K562 (cell line): ENCODE data around the gene ANKRD23. TPM values are rescaled to one million over a fixed set of nuclear protein-coding genes. Genes with fewer than 3 reads are reported as not detected.

Experiments used
- ATAC-seq: fragments of 200-7000 bp; cut with Tn5 transposase; 3 replicates; pipeline ENCODE4 v1.9.1; 2020; ENCODE audit warnings: moderate library complexity
- BruUV-seq: library from RNA; stranded (reverse); fragments of 400-500 nt; replicated peaks from 2 replicates; lab custom pipeline; 2021; lab: Mats Ljungman, UMichigan
- CTCF ChIA-PET: fragments of 300-600 bp; formaldehyde crosslinking; extraction: SDS; loops from one replicate; lab custom pipeline; 2021; ENCODE audit warnings: low intra/inter-chr PET ratio; lab: Yijun Ruan, JAX
- POLR2A ChIA-PET: fragments of 300-600, 350-650 bp; sonication (Branson Sonifier 250); formaldehyde crosslinking; extraction: SDS; loops from one replicate; lab custom pipeline; 2021; ENCODE audit warnings: antibody characterized with exemption, inconsistent platforms; lab: Yijun Ruan, JAX
- DNase-seq, 4 experiments: peaks; one replicate each; pipeline versions ENCODE4 v3.0.0 to v3.0.0-alpha.2; 2011 to 2018; ENCODE audit warnings: low spot score in 3 of 4, mixed read lengths in 3 of 4; ENCODE audit errors: extremely low read depth in 1 of 4
- FAIRE-seq: peaks from 2 replicates; lab custom pipeline; 2011; peaks lifted over from hg19 to GRCh38; lab: Jason Lieb, UNC
- H2AFZ ChIP-seq: 2 replicates; pipeline ENCODE4 v1.6.0; 2011; ENCODE audit warnings: low read depth, low read length, control low read depth, inconsistent platforms
- H3K27ac ChIP-seq: fragments of 200-600 bp; 3 replicates; pipeline ENCODE4 v1.8.0; 2011; ENCODE audit warnings: low read depth, mild to moderate bottlenecking, control low read depth, inconsistent platforms, low read length, moderate library complexity, mixed read lengths; ENCODE audit errors: extremely low read depth
- H3K27me3 ChIP-seq, 2 experiments: fragments of 300-600 bp in 1 of 2; 2 replicates in 1 of 2; 3 replicates in 1 of 2; pipeline versions ENCODE4 v1.6.0 to v1.8.0; 2011; ENCODE audit warnings: inconsistent platforms in 2 of 2, low read length in 2 of 2, mild to moderate bottlenecking in 1 of 2, mixed read lengths in 1 of 2, moderate library complexity in 1 of 2; ENCODE audit not compliant: control insufficient read depth in 2 of 2, insufficient read depth in 2 of 2
- H3K36me3 ChIP-seq: fragments of 300-600 bp; 3 replicates; pipeline ENCODE4 v1.8.0; 2011; ENCODE audit warnings: mild to moderate bottlenecking, low read length, inconsistent platforms; ENCODE audit not compliant: control insufficient read depth, insufficient read depth
- H3K4me1 ChIP-seq, 2 experiments: fragments of 200-600 bp in 1 of 2; replicated peaks in 1 of 2; 2 replicates in 1 of 2; 3 replicates in 1 of 2; pipeline versions ENCODE4 v1.5.1 to v1.8.0; 2011; ENCODE audit warnings: inconsistent platforms in 2 of 2, low read length in 2 of 2, mild to moderate bottlenecking in 1 of 2, mixed read lengths in 1 of 2, moderate library complexity in 1 of 2; ENCODE audit not compliant: control insufficient read depth in 2 of 2, insufficient read depth in 2 of 2
- H3K4me2 ChIP-seq: 2 replicates; pipeline ENCODE4 v1.6.1; 2011; ENCODE audit warnings: low read length, control low read depth, inconsistent platforms, mixed read lengths; ENCODE audit not compliant: insufficient read depth
- H3K4me3 ChIP-seq: fragments of 200-600 bp; sonication (generic), shearing (Covaris generic); 2 replicates; pipeline ENCODE4 v1.5.1; 2016; ENCODE audit warnings: control low read depth, inconsistent platforms
- H3K79me2 ChIP-seq: fragments of 200-600 bp; 3 replicates; pipeline ENCODE4 v1.8.0; 2011; ENCODE audit warnings: low read length, inconsistent platforms; ENCODE audit not compliant: control insufficient read depth, insufficient read depth
- H3K9ac ChIP-seq, 2 experiments: 2 replicates each; pipeline versions ENCODE4 v1.6.0 to v1.6.1; 2011; ENCODE audit warnings: low read depth in 2 of 2, low read length in 2 of 2, control low read depth in 1 of 2, inconsistent platforms in 1 of 2, mild to moderate bottlenecking in 1 of 2, mixed read lengths in 1 of 2; ENCODE audit not compliant: insufficient read depth in 1 of 2
- H3K9me1 ChIP-seq: one replicate; pipeline ENCODE4 v1.6.0; 2011; ENCODE audit warnings: inconsistent platforms, mild to moderate bottlenecking, low read length, moderate library complexity; ENCODE audit not compliant: control insufficient read depth, insufficient read depth
- H3K9me3 ChIP-seq: replicated peaks from 2 replicates; pipeline ENCODE4 v1.5.1; 2011; ENCODE audit warnings: low read depth, low read length, inconsistent platforms; ENCODE audit not compliant: control insufficient read depth, insufficient read depth
- H4K20me1 ChIP-seq: replicated peaks from 2 replicates; pipeline ENCODE4 v1.6.1; 2011; ENCODE audit warnings: low read length, inconsistent platforms, mixed read lengths; ENCODE audit not compliant: control insufficient read depth, insufficient read depth
- CBX1 ChIP-seq: sonication (generic); IDR thresholded peaks from 2 replicates; pipeline ENCODE4 v1.6.1; 2016; ENCODE audit warnings: antibody characterized with exemption, low read depth, mild to moderate bottlenecking
- CEBPG ChIP-seq, 3 experiments: fragments of 200-800 bp in 1 of 3; sonication (Bioruptor generic) in 1 of 3; sonication (generic) in 1 of 3; formaldehyde crosslinking in 1 of 3; IDR thresholded peaks in 2 of 3; conservative IDR thresholded peaks in 1 of 3; 2 replicates each; pipeline versions ENCODE4 v1.6.1 to v1.8.0; 2016 to 2022; ENCODE audit warnings: missing compliant biosample characterization in 2 of 3, missing genetic modification characterization in 2 of 3, mild to moderate bottlenecking in 1 of 3, missing genetic modification reagents in 1 of 3
- CREB1 ChIP-seq, 2 experiments: sonication (generic) in 1 of 2; formaldehyde crosslinking in 1 of 2; IDR thresholded peaks; 2 replicates each; pipeline versions ENCODE4 v1.6.1 to v1.8.0; 2012 to 2022; ENCODE audit warnings: inconsistent platforms in 1 of 2, mild to moderate bottlenecking in 1 of 2, missing genetic modification reagents in 1 of 2, moderate library complexity in 1 of 2
- ELF1 ChIP-seq: fragments of 200-800 bp; sonication (Bioruptor generic); IDR thresholded peaks from 2 replicates; pipeline ENCODE4 v1.6.1; 2016; ENCODE audit warnings: missing genetic modification characterization, missing compliant biosample characterization
- GTF2E2 ChIP-seq: fragments of 200-800 bp; sonication (Bioruptor generic); IDR thresholded peaks from 2 replicates; pipeline ENCODE4 v1.6.1; 2016; ENCODE audit warnings: missing genetic modification characterization, missing compliant biosample characterization
- NCOA2 ChIP-seq, 2 experiments: fragments of 450-650 bp; IDR thresholded peaks; 2 replicates each; pipeline ENCODE4 v1.6.1; 2018; ENCODE audit warnings: mild to moderate bottlenecking in 2 of 2, moderate library complexity in 1 of 2; ENCODE audit not compliant: partially characterized antibody in 2 of 2
- POLR2A ChIP-seq: fragments of 450-650 bp; conservative IDR thresholded peaks from 2 replicates; pipeline ENCODE4 v1.6.1; 2016
- TEAD2 ChIP-seq: fragments of 450-650 bp; IDR thresholded peaks from 2 replicates; pipeline ENCODE4 v1.6.1; 2016; ENCODE audit warnings: missing genetic modification characterization, control low read depth, missing compliant biosample characterization
- WGBS: fragments of 100-300 bp; shearing (Covaris generic); methylation state at CpG from one replicate; pipeline ENCODE4 v1.1.6; 2016; ENCODE audit warnings: low coverage, mixed read lengths; ENCODE audit not compliant: insufficient coverage; ENCODE audit errors: missing lambda C conversion rate; 5-methylcytosine and 5-hydroxymethylcytosine counted together
- in situ Hi-C: fragments of 300-500 bp; cut with MboI; formaldehyde crosslinking; loops from 4 replicates; pipeline ENCODE4 v1.15.0; 2018; ENCODE audit warnings: inconsistent platforms, mixed read lengths
- intact Hi-C: fragments of 100-400 bp; cut with micrococcal nuclease; formaldehyde crosslinking; loops from 2 replicates; pipeline ENCODE4 v1.14.2; 2022
- polyA plus RNA-seq, 8 experiments: library from polyadenylated mRNA; depleted of rRNA in 4 of 8; stranded (reverse) in 5 of 8; unstranded in 3 of 8; fragments of >200 nt; fragmentation: Nextera tagmentation in 2 of 8; fragmentation: Illumina TruSeq in 1 of 8; extraction: Ambion mirVana in 2 of 8; extraction: Trizol in 1 of 8; gene quantifications; 2 replicates each; pipeline versions ENCODE4 v1.2.1 to v1.2.3, GENCODE V29; 2011 to 2014; ENCODE audit warnings: inconsistent platforms in 1 of 8, missing spikeins in 1 of 8
- total RNA-seq, 7 experiments: library from RNA; depleted of rRNA in 6 of 7; stranded (reverse); fragments of >200 nt in 6 of 7; fragmentation: Illumina TruSeq in 2 of 7; extraction: Trizol in 2 of 7; gene quantifications; 2 replicates each; pipeline versions ENCODE4 v1.2.1 to v1.2.3, GENCODE V29; 2011 to 2021; ENCODE audit warnings: low replicate concordance in 1 of 7
- TF ChIP-seq, protein P1 (sequence below): sonication (generic); formaldehyde crosslinking; IDR thresholded peaks from 2 replicates; pipeline ENCODE4 v1.8.0; 2023; ENCODE audit warnings: mild to moderate bottlenecking, missing genetic modification reagents
- TF ChIP-seq, protein P2 (sequence below): fragments of 250-450 bp; sonication (Bioruptor Pico); IDR thresholded peaks from 2 replicates; pipeline ENCODE4 v1.4.0; 2020; ENCODE audit warnings: mild to moderate bottlenecking, moderate library complexity
- TF ChIP-seq, protein P3 (sequence below): fragments of 450-650 bp; IDR thresholded peaks from 2 replicates; pipeline ENCODE4 v1.6.1; 2016; ENCODE audit warnings: missing biosample characterization, missing genetic modification characterization

Gene ANKRD23
- total and polyA plus RNA-seq, 9 of the 15 experiments (the other 6 are each of a cell fraction or from before 2014, with no cell fraction given), result 0.32 to 4.8 (median 2.8) TPM

DNA sequence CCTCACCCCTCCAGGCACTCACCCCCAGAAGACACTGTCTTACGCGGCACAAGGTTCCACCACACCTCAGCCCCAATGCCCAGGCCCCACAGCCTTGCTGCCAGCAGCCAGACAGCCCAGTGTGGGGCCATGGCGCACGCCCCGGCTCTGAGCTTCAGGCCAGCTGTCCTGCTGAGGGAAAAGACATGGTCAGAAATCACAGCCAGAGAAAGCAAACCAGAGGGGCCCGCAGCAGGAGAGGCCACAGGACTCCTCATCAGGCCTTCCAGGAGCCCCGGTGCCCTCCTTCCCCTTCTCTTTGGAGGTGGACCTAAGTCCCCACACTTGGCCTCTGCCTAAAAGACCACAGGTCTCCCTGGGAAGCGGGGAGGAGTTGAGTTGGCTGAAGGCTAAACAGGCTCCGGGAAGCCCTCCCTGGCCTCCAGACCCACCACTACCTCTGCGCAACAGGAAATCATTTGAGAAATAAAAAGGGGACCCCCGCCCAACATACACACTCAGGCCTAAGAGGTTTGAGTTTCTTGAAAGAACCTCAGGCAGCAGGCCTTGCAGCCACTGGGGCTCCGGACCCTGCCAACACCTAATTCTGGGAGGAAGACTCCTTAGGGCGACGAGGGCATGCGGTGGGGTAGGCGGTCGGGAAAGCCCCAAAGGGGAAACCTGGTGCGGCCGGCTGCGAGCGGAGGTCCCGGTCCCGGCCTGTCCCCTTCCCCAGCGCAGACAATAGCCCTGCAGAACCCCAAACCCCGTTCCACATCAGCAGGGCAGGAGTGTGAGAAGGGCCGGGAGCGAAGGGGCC lies 24.1 kb upstream of the ANKRD23 start:
- ATAC-seq (no peak), DNase-seq (no peak), FAIRE-seq (no peak)
- in situ Hi-C loops (loop anchor here (25.0 kb wide), 1 partner anchor 244 kb away; the partner anchor contains the start of gene ANKRD36), intact Hi-C loops (no loop called here)
- Histone ChIP-seq H3K27me3 (no peaks in the 10 kb centered on the region), H3K36me3 (peaks cover 57% of the 10 kb centered on the region), H4K20me1 (peaks cover 16% of the 10 kb centered on the region; the same call in 1 of the 2 replicates), H3K9me3 (no peaks in the 10 kb centered on the region), H3K27ac (peak overlapping the region; percentile 95), H3K9ac (peak overlapping the region; percentile 90 to 100), H3K4me3 (peak overlapping the region; percentile 97), H3K4me1 (peaks cover 20 to 84% of the 10 kb centered on the region in 2 experiments), H3K4me2 (peak overlapping the region; percentile 93), H2AFZ (no peak overlapping the region), H3K79me2 (peaks cover 89% of the 10 kb centered on the region), H3K9me1 (peaks cover 8% of the 10 kb centered on the region)
- BruUV-seq, result no TSS peak
- CTCF ChIA-PET, result interaction anchor here (0.7 to 1.0 kb wide), 2 partner anchors 82 to 84 kb away, joined by 3 read pairs; no protein-coding TSS in a partner anchor
- POLR2A ChIA-PET, result interaction anchor here (0.5 to 2.7 kb wide), 9 partner anchors 10 to 93 kb away, joined by 3 to 20 read pairs (median 4); partner anchors contain the start of gene ANKRD39
- WGBS, result 5% methylated on average over 26 of the region's 27 CpGs
- TF ChIP-seq, protein P1, sequence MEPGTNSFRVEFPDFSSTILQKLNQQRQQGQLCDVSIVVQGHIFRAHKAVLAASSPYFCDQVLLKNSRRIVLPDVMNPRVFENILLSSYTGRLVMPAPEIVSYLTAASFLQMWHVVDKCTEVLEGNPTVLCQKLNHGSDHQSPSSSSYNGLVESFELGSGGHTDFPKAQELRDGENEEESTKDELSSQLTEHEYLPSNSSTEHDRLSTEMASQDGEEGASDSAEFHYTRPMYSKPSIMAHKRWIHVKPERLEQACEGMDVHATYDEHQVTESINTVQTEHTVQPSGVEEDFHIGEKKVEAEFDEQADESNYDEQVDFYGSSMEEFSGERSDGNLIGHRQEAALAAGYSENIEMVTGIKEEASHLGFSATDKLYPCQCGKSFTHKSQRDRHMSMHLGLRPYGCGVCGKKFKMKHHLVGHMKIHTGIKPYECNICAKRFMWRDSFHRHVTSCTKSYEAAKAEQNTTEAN (CRISPR knock-in tag), result peak; percentile 40; the same call in 1 of the 2 replicates
- TF ChIP-seq NCOA2 (IDR thresholded peaks at IDR 0.05; ENCODE audit: partially characterized antibody in 2 of 2), result no peak
- peak; percentile 44; the same call in 1 of the 2 replicates for TF ChIP-seq POLR2A
- TF ChIP-seq, protein P2, sequence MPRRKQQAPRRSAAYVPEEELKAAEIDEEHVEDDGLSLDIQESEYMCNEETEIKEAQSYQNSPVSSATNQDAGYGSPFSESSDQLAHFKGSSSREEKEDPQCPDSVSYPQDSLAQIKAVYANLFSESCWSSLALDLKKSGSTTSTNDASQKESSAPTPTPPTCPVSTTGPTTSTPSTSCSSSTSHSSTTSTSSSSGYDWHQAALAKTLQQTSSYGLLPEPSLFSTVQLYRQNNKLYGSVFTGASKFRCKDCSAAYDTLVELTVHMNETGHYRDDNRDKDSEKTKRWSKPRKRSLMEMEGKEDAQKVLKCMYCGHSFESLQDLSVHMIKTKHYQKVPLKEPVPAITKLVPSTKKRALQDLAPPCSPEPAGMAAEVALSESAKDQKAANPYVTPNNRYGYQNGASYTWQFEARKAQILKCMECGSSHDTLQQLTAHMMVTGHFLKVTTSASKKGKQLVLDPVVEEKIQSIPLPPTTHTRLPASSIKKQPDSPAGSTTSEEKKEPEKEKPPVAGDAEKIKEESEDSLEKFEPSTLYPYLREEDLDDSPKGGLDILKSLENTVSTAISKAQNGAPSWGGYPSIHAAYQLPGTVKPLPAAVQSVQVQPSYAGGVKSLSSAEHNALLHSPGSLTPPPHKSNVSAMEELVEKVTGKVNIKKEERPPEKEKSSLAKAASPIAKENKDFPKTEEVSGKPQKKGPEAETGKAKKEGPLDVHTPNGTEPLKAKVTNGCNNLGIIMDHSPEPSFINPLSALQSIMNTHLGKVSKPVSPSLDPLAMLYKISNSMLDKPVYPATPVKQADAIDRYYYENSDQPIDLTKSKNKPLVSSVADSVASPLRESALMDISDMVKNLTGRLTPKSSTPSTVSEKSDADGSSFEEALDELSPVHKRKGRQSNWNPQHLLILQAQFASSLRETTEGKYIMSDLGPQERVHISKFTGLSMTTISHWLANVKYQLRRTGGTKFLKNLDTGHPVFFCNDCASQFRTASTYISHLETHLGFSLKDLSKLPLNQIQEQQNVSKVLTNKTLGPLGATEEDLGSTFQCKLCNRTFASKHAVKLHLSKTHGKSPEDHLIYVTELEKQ, result no peak
- TF ChIP-seq GTF2E2 (tag), result no peak
- TF ChIP-seq CEBPG (CRISPR knock-in tag; IDR thresholded peaks at IDR 0.05), result 0 out of 2 replicates have a peak, but pooled peaks have one; percentile 61
- TF ChIP-seq CEBPG (tag; conservative IDR thresholded peaks at IDR 0.05 in 1 of 2, IDR thresholded peaks at IDR 0.05 in 1 of 2), result no peak
- TF ChIP-seq ELF1 (tag), result 0 out of 2 replicates have a peak, but pooled peaks have one; percentile 7
- TF ChIP-seq TEAD2, result no peak
- 0 out of 2 replicates have a peak, but pooled peaks have one; percentile 18 for TF ChIP-seq CBX1
- TF ChIP-seq, protein P3, sequence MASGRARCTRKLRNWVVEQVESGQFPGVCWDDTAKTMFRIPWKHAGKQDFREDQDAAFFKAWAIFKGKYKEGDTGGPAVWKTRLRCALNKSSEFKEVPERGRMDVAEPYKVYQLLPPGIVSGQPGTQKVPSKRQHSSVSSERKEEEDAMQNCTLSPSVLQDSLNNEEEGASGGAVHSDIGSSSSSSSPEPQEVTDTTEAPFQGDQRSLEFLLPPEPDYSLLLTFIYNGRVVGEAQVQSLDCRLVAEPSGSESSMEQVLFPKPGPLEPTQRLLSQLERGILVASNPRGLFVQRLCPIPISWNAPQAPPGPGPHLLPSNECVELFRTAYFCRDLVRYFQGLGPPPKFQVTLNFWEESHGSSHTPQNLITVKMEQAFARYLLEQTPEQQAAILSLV (tag), result peak; percentile 33; the same call in 1 of the 2 replicates
- 0 out of 2 replicates have a peak, but pooled peaks have one; percentile 12 for TF ChIP-seq CREB1 (IDR thresholded peaks at IDR 0.05)
- no peak for TF ChIP-seq CREB1 (CRISPR knock-in tag; IDR thresholded peaks at IDR 0.05)
